Caco-2 (cell line): ENCODE data around the gene FCMR. TPM values are rescaled to one million over a fixed set of nuclear protein-coding genes. Genes with fewer than 3 reads are reported as not detected.

ENCODE experiments used
- BruUV-seq: library from RNA; stranded (reverse); fragments of 400-500 nt; replicated peaks from 2 replicates; lab custom pipeline; 2021; lab: Mats Ljungman, UMichigan
- CTCF ChIA-PET: fragments of 300-600 bp; sonication (Branson Sonifier 250); formaldehyde crosslinking; loops from one replicate; lab custom pipeline; 2022; ENCODE audit warnings: antibody characterized with exemption; lab: Charles Lee
- POLR2A ChIA-PET: fragments of 300-600 bp; sonication (Branson Sonifier 250); formaldehyde crosslinking; loops from one replicate; lab custom pipeline; 2022; ENCODE audit warnings: antibody characterized with exemption; lab: Charles Lee
- DNase-seq, 2 experiments: peaks; one replicate each; pipeline versions ENCODE4 v3.0.0 to v3.0.0-alpha.2; 2020 to 2022
- H3K27me3 ChIP-seq: replicated peaks from 2 replicates; pipeline ENCODE4 v1.6.0; 2011; ENCODE audit warnings: low read length; ENCODE audit not compliant: control insufficient read depth, insufficient read depth
- H3K36me3 ChIP-seq: 2 replicates; pipeline ENCODE4 v1.5.1; 2011; ENCODE audit warnings: low read length; ENCODE audit not compliant: control insufficient read depth, insufficient read depth
- H3K4me1 ChIP-seq: fragments of 250-450 bp; sonication (Bioruptor Pico); 2 replicates; pipeline ENCODE4 v1.5.1; 2020; ENCODE audit warnings: mild to moderate bottlenecking
- H3K4me3 ChIP-seq: 2 replicates; pipeline ENCODE4 v1.5.1; 2011; ENCODE audit warnings: low read depth, mild to moderate bottlenecking, control low read depth, low read length
- H3K9me3 ChIP-seq: fragments of 250-450 bp; sonication (Bioruptor Pico); 2 replicates; pipeline ENCODE4 v1.5.1; 2020; ENCODE audit warnings: mild to moderate bottlenecking, moderate library complexity
- H3K27ac Mint-ChIP-seq: one replicate; pipeline ENCODE4 v1.8.0; 2022; ENCODE audit warnings: mixed read lengths; ENCODE audit not compliant: unreplicated experiment
- H3K27me3 Mint-ChIP-seq: one replicate; pipeline ENCODE4 v1.8.0; 2022; ENCODE audit warnings: mixed read lengths; ENCODE audit not compliant: insufficient read depth, unreplicated experiment
- H3K36me3 Mint-ChIP-seq: one replicate; pipeline ENCODE4 v1.8.0; 2022; ENCODE audit warnings: mild to moderate bottlenecking, mixed read lengths; ENCODE audit not compliant: insufficient read depth, unreplicated experiment
- H3K4me1 Mint-ChIP-seq: one replicate; pipeline ENCODE4 v1.8.0; 2022; ENCODE audit warnings: low read depth, mixed read lengths; ENCODE audit not compliant: unreplicated experiment
- H3K4me3 Mint-ChIP-seq: one replicate; pipeline ENCODE4 v1.8.0; 2022; ENCODE audit warnings: mild to moderate bottlenecking, moderate library complexity, mixed read lengths; ENCODE audit not compliant: unreplicated experiment
- H3K9me3 Mint-ChIP-seq: one replicate; pipeline ENCODE4 v1.8.0; 2022; ENCODE audit warnings: mixed read lengths; ENCODE audit not compliant: unreplicated experiment
- intact Hi-C: fragments of 100-400 bp; cut with micrococcal nuclease; formaldehyde crosslinking; loops from one replicate; pipeline ENCODE4 v1.10.0; 2022; ENCODE audit not compliant: unreplicated experiment
- total RNA-seq: library from RNA; stranded (reverse); gene quantifications from 2 replicates; pipeline ENCODE4 v1.2.3, GENCODE V29; 2022
- TF ChIP-seq, protein P1 (sequence below), 2 experiments: fragments of 200-600 bp in 1 of 2; IDR thresholded peaks; 1 replicate in 1 of 2; 2 replicates in 1 of 2; pipeline versions ENCODE4 v1.5.1 to v1.8.0; 2011 to 2022; ENCODE audit warnings: antibody characterized with exemption in 1 of 2, control low read depth in 1 of 2, inconsistent platforms in 1 of 2, low read depth in 1 of 2, low read length in 1 of 2, mild to moderate bottlenecking in 1 of 2, moderate library complexity in 1 of 2; ENCODE audit not compliant: insufficient read depth in 1 of 2, severe bottlenecking in 1 of 2, unreplicated experiment in 1 of 2

Gene FCMR
- total RNA-seq, 1 experiment from 2014 or later = not detected

DNA sequence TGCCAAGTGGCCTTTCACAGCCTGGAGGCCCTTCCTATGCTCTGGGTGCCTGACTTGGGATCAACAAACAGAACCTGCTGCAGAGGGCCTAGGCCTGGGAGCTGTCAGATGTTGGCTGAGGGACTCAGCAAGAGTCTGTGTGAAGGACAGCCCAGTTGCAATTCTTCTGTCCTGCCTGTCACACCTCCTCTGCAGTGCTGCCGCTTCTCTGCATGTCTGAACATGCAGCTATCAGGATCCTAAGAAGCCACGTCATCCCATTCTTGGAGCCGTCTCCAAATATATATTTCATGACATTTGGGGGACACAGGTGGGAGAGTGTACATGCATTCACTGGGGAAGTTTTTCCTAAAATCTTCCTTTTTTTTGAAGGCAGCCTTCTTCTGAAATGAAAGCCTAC, 39.9 kb upstream of the FCMR start:
- H3K9me3 ChIP-seq = no peaks in the 10 kb centered on the region
- intact Hi-C loops = no loop called here
- no peaks in the 10 kb centered on the region for H3K36me3 ChIP-seq
- Mint-ChIP-seq H3K9me3 (no peaks in the 10 kb centered on the region), H3K4me1 (peaks cover under 1% of the 10 kb centered on the region), H3K36me3 (no peaks in the 10 kb centered on the region), H3K27me3 (no peaks in the 10 kb centered on the region), H3K27ac (no peak overlapping the region), H3K4me3 (no peak overlapping the region)
- no peaks in the 10 kb centered on the region for H3K4me1 ChIP-seq
- no peaks in the 10 kb centered on the region for H3K27me3 ChIP-seq
- no peak overlapping the region for H3K4me3 ChIP-seq
- TF ChIP-seq, protein P1, sequence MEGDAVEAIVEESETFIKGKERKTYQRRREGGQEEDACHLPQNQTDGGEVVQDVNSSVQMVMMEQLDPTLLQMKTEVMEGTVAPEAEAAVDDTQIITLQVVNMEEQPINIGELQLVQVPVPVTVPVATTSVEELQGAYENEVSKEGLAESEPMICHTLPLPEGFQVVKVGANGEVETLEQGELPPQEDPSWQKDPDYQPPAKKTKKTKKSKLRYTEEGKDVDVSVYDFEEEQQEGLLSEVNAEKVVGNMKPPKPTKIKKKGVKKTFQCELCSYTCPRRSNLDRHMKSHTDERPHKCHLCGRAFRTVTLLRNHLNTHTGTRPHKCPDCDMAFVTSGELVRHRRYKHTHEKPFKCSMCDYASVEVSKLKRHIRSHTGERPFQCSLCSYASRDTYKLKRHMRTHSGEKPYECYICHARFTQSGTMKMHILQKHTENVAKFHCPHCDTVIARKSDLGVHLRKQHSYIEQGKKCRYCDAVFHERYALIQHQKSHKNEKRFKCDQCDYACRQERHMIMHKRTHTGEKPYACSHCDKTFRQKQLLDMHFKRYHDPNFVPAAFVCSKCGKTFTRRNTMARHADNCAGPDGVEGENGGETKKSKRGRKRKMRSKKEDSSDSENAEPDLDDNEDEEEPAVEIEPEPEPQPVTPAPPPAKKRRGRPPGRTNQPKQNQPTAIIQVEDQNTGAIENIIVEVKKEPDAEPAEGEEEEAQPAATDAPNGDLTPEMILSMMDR (IDR thresholded peaks at IDR 0.05; ENCODE audit: insufficient read depth in 1 of 2, low read depth in 1 of 2, low read length in 1 of 2, severe bottlenecking in 1 of 2, unreplicated experiment in 1 of 2) = no peak
- no peak for DNase-seq
- no TSS peak for BruUV-seq
- POLR2A ChIA-PET = no interaction called here
- CTCF ChIA-PET = interaction anchor here (0.5 to 1.1 kb wide), 3 partner anchors 18 to 49 kb away, joined by 3 to 4 read pairs (median 3); no protein-coding TSS in a partner anchor

DNA sequence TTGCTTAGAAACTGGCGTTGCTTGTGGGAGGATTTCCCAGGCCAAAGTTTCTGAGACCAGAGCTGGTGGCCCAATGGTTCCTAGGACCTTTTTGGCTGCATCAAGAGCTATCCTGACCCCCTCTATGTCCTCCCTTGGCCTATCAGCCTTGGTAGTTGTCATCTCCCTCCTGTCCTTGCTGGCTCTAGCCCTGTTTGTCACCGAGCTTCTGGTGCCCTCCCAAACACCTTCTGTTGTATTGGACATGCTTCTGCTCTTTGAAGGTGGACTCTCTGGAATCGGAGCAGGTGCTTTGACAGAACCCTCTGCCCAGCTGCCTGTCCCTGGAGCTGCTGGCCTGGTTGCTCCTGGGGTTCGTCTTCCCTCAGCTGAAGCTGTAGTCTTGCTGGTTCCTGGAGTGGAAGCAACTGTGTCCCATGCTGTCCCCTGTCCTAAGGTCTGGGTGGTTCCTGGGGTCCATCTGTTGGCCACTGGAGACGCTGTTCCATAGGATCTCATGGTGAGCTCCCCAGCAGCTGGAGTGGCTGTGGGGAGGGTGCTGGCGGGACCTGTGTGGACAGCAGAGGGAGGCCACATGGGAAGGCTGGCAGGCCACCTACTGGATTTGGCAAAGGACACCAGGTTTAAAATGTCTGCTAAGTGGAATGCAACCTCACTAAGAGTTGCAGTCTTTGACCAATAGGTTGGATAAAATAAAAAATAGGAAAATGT, 39.1 kb upstream of the FCMR start:
- CTCF ChIA-PET = interaction anchor here (0.5 to 0.6 kb wide), 2 partner anchors 18 to 48 kb away, joined by 3 read pairs; no protein-coding TSS in a partner anchor
- intact Hi-C loops = no loop called here
- no peaks in the 10 kb centered on the region for H3K27me3 Mint-ChIP-seq
- TF ChIP-seq, protein P1 (IDR thresholded peaks at IDR 0.05; ENCODE audit: insufficient read depth in 1 of 2, low read depth in 1 of 2, low read length in 1 of 2, severe bottlenecking in 1 of 2, unreplicated experiment in 1 of 2) = peak in 1 of 2 experiments; percentile 18
- DNase-seq = no peak
- H3K4me3 Mint-ChIP-seq = no peak overlapping the region
- Histone ChIP-seq H3K4me1 (peaks cover 5% of the 10 kb centered on the region), H3K9me3 (no peaks in the 10 kb centered on the region), H3K4me3 (no peak overlapping the region), H3K36me3 (no peaks in the 10 kb centered on the region), H3K27me3 (no peaks in the 10 kb centered on the region)
- peaks cover 9% of the 10 kb centered on the region for H3K4me1 Mint-ChIP-seq
- no peaks in the 10 kb centered on the region for H3K36me3 Mint-ChIP-seq
- no peak overlapping the region for H3K27ac Mint-ChIP-seq
- no TSS peak for BruUV-seq
- no peaks in the 10 kb centered on the region for H3K9me3 Mint-ChIP-seq
- POLR2A ChIA-PET = no interaction called here

DNA sequence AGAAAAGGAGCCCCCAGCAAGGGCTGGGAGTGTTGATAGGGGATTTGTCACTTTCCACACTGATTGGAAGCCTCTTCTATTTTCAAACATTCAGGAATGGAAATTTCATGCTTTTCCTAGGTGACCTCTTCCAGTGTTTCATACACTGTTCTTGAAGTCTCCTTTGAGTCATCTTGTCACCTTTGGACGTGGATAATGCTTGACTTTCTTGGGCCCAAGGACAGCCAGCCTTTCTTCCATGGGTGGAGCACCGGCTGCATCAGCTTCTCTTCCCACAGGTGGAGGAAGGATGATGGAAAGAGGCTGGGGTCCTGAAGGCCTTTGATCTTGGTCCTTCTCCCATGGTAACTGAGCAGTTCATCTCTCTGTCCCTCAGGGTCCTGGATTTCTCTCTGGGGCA, 36.4 kb upstream of the FCMR start:
- Mint-ChIP-seq H3K4me1 (peaks cover 22% of the 10 kb centered on the region), H3K4me3 (no peak overlapping the region), H3K27me3 (no peaks in the 10 kb centered on the region), H3K9me3 (no peaks in the 10 kb centered on the region), H3K36me3 (no peaks in the 10 kb centered on the region), H3K27ac (no peak overlapping the region)
- intact Hi-C loops = no loop called here
- Histone ChIP-seq H3K4me1 (peaks cover 30% of the 10 kb centered on the region), H3K36me3 (no peaks in the 10 kb centered on the region), H3K9me3 (no peaks in the 10 kb centered on the region), H3K27me3 (no peaks in the 10 kb centered on the region), H3K4me3 (no peak overlapping the region)
- POLR2A ChIA-PET = no interaction called here
- no TSS peak for BruUV-seq
- CTCF ChIA-PET = interaction anchor here (0.7 kb wide), 1 partner anchor 346 kb away, joined by 4 read pairs; the partner anchor contains the start of gene EIF2D
- no peak for DNase-seq
- TF ChIP-seq, protein P1 (IDR thresholded peaks at IDR 0.05; ENCODE audit: insufficient read depth in 1 of 2, low read depth in 1 of 2, low read length in 1 of 2, severe bottlenecking in 1 of 2, unreplicated experiment in 1 of 2) = no peak
